Endothelial cell of umbilical vein (primary cell): ENCODE measurements around the gene SRRM2. TPM values are rescaled to one million over a fixed set of nuclear protein-coding genes. Genes with fewer than 3 reads are reported as not detected.
A peak's percentile ranks its signal among the peaks of the same experiment; 100 is the strongest.

Source experiments
- BruUV-seq: library from RNA; stranded (reverse); fragments of 400-500 nt; replicated peaks from 2 replicates; lab custom pipeline; 2021; lab: Mats Ljungman, UMichigan
- CTCF ChIA-PET: fragments of 300-600, 350-600 bp; sonication (Branson Sonifier 250); formaldehyde crosslinking; loops from one replicate; lab custom pipeline; 2021; ENCODE audit warnings: antibody characterized with exemption, inconsistent platforms; lab: Charles Lee
- POLR2A ChIA-PET: fragments of 300-600, 350-600 bp; sonication (Branson Sonifier 250); formaldehyde crosslinking; loops from one replicate; lab custom pipeline; 2021; ENCODE audit warnings: antibody characterized with exemption, inconsistent platforms; lab: Charles Lee
- DNase-seq: peaks from one replicate; pipeline ENCODE4 v3.0.0-alpha.2; 2011; ENCODE audit warnings: low read depth, low spot score
- FAIRE-seq: peaks from 2 replicates; lab custom pipeline; 2011; peaks lifted over from hg19 to GRCh38; lab: Jason Lieb, UNC
- H2AFZ ChIP-seq: 2 replicates; pipeline ENCODE4 v1.6.0; 2012; ENCODE audit warnings: low read depth, low read length, control low read depth, inconsistent platforms
- H3K27ac ChIP-seq: 2 replicates; pipeline ENCODE4 v1.5.1; 2011; ENCODE audit warnings: low read depth, mild to moderate bottlenecking, control low read depth, low read length, moderate library complexity; ENCODE audit not compliant: insufficient read depth
- H3K27me3 ChIP-seq, 2 experiments: 2 replicates each; pipeline versions ENCODE4 v1.6.0 to v1.6.1; 2011; ENCODE audit warnings: low read length in 2 of 2, mixed read lengths in 1 of 2; ENCODE audit not compliant: control insufficient read depth in 2 of 2, insufficient read depth in 2 of 2
- H3K36me3 ChIP-seq, 2 experiments: 2 replicates in 1 of 2; 3 replicates in 1 of 2; pipeline ENCODE4 v1.5.1; 2011; ENCODE audit warnings: low read length in 2 of 2, mild to moderate bottlenecking in 1 of 2, moderate library complexity in 1 of 2; ENCODE audit not compliant: control insufficient read depth in 2 of 2, insufficient read depth in 2 of 2; ENCODE audit errors: extremely low read depth in 1 of 2
- H3K4me1 ChIP-seq: 3 replicates; pipeline ENCODE4 v1.5.1; 2011; ENCODE audit warnings: mild to moderate bottlenecking, low read length; ENCODE audit not compliant: control insufficient read depth, insufficient read depth; ENCODE audit errors: extremely low read depth
- H3K4me2 ChIP-seq: 2 replicates; pipeline ENCODE4 v1.6.1; 2011; ENCODE audit warnings: low read length, control low read depth, mixed read lengths; ENCODE audit not compliant: insufficient read depth
- H3K4me3 ChIP-seq, 3 experiments: fragments of 200-600 bp in 1 of 3; sonication (generic), shearing (Covaris generic) in 1 of 3; replicated peaks in 1 of 3; 2 replicates each; pipeline ENCODE4 v1.5.1; 2011 to 2016; ENCODE audit warnings: control low read depth in 3 of 3, low read length in 3 of 3, mild to moderate bottlenecking in 2 of 3, inconsistent platforms in 1 of 3, low read depth in 1 of 3, moderate library complexity in 1 of 3; ENCODE audit not compliant: insufficient read depth in 1 of 3
- H3K79me2 ChIP-seq: 2 replicates; pipeline ENCODE4 v1.6.0; 2012; ENCODE audit warnings: low read length, inconsistent platforms; ENCODE audit not compliant: control insufficient read depth, insufficient read depth
- H3K9ac ChIP-seq: replicated peaks from 2 replicates; pipeline ENCODE3; 2011; ENCODE audit warnings: low read length, control low read depth; ENCODE audit not compliant: insufficient read depth; ENCODE audit errors: extremely low read depth
- H3K9me1 ChIP-seq: replicated peaks from 3 replicates; pipeline ENCODE4 v1.6.0; 2011; ENCODE audit warnings: mild to moderate bottlenecking, low read length; ENCODE audit not compliant: control insufficient read depth, insufficient read depth; ENCODE audit errors: extremely low read depth
- H3K9me3 ChIP-seq: replicated peaks from 2 replicates; pipeline ENCODE4 v1.5.1; 2012; ENCODE audit warnings: low read length, inconsistent platforms; ENCODE audit not compliant: control insufficient read depth, insufficient read depth
- H4K20me1 ChIP-seq: replicated peaks from 2 replicates; pipeline ENCODE3; 2011; ENCODE audit warnings: mild to moderate bottlenecking, low read length; ENCODE audit not compliant: control insufficient read depth, insufficient read depth; ENCODE audit errors: extremely low read depth
- CTCF ChIP-seq, 2 donors: IDR thresholded peaks; 1 replicate in 1 of 2; 2 replicates in 1 of 2; pipeline ENCODE4 v1.5.1; 2011; ENCODE audit warnings: low read length in 2 of 2, mild to moderate bottlenecking in 2 of 2, moderate library complexity in 2 of 2, control low read depth in 1 of 2, inconsistent platforms in 1 of 2, low read depth in 1 of 2; ENCODE audit not compliant: insufficient read depth in 1 of 2; ENCODE audit errors: extremely low read depth in 1 of 2
- EZH2 ChIP-seq: IDR thresholded peaks from 2 replicates; pipeline ENCODE4 v1.6.1; 2012; ENCODE audit warnings: borderline replicate concordance, low read depth, mild to moderate bottlenecking, moderate library complexity, low read length, inconsistent platforms; ENCODE audit not compliant: severe bottlenecking
- FOS ChIP-seq: IDR thresholded peaks from 2 replicates; pipeline ENCODE4 v1.6.1; 2011; ENCODE audit warnings: mild to moderate bottlenecking, low read length, moderate library complexity, borderline replicate concordance; ENCODE audit not compliant: insufficient read depth
- GATA2 ChIP-seq: IDR thresholded peaks from 2 replicates; pipeline ENCODE4 v1.7.0; 2011; ENCODE audit warnings: low read depth, mild to moderate bottlenecking, moderate library complexity, mixed read lengths, low read length; ENCODE audit not compliant: insufficient read length, insufficient read depth
- MAX ChIP-seq: IDR thresholded peaks from 2 replicates; pipeline ENCODE4 v1.6.1; 2011; ENCODE audit not compliant: insufficient read depth, insufficient read length
- POLR2A ChIP-seq: IDR thresholded peaks from 2 replicates; pipeline ENCODE4 v1.6.1; 2012; ENCODE audit warnings: low read depth, mild to moderate bottlenecking, control low read depth, low read length
- POLR2AphosphoS5 ChIP-seq: IDR thresholded peaks from 2 replicates; pipeline ENCODE4 v1.6.1; 2012; ENCODE audit warnings: low read depth, mild to moderate bottlenecking, control low read depth, low read length, moderate library complexity; ENCODE audit not compliant: insufficient read depth
- dilution Hi-C: fragments of 300-500 bp; cut with MboI; formaldehyde crosslinking; loops from one replicate; pipeline ENCODE4 v1.15.0; 2019; ENCODE audit warnings: low sequenced_read_pairs; ENCODE audit not compliant: extremely low pct_ligation_motif_present
- intact Hi-C: fragments of 100-400 bp; cut with micrococcal nuclease; formaldehyde crosslinking; loops from one replicate; pipeline ENCODE4 v1.10.0; 2022
- polyA plus RNA-seq, 4 experiments: library from polyadenylated mRNA; depleted of rRNA in 3 of 4; stranded (reverse) in 3 of 4; unstranded in 1 of 4; fragments of >200 nt; gene quantifications; 2 replicates each; pipeline versions ENCODE4 v1.2.1 to v1.2.3, GENCODE V29; 2011 to 2012; ENCODE audit warnings: missing spikeins in 1 of 4
- total RNA-seq: library from RNA; stranded (reverse); gene quantifications from 2 replicates; pipeline ENCODE4 v1.2.3, GENCODE V29; 2021

The SRRM2 gene
- total and polyA plus RNA-seq, 2 donors (not counting 3 experiments of a cell fraction or from before 2014, with no cell fraction given): 270 to 483 TPM

GRCh38 chr16:2784358-2785100, 32.1 kb downstream of the SRRM2 start:
- H2AFZ ChIP-seq: peak overlapping the region; percentile 53
- no peak for FAIRE-seq
- dilution Hi-C loops: no loop called here
- no peaks in the 10 kb centered on the region for H4K20me1 ChIP-seq
- no peak for TF ChIP-seq POLR2A
- TF ChIP-seq GATA2: no peak
- no peak for TF ChIP-seq POLR2AphosphoS5
- H3K27me3 ChIP-seq: peaks cover 10 to 18% of the 10 kb centered on the region in 2 experiments
- H3K4me1 ChIP-seq: no peaks in the 10 kb centered on the region
- CTCF ChIA-PET: interaction anchor here (1.0 to 1.8 kb wide), 2 partner anchors 54 to 143 kb away, joined by 4 to 5 read pairs; no protein-coding TSS in a partner anchor
- no peak overlapping the region for H3K4me3 ChIP-seq
- H3K9ac ChIP-seq: no peak overlapping the region
- no TSS peak for BruUV-seq
- no peaks in the 10 kb centered on the region for H3K36me3 ChIP-seq
- no peak overlapping the region for H3K27ac ChIP-seq
- POLR2A ChIA-PET: no interaction called here
- no peaks in the 10 kb centered on the region for H3K9me1 ChIP-seq
- intact Hi-C loops: no loop called here
- H3K79me2 ChIP-seq: no peaks in the 10 kb centered on the region
- H3K4me2 ChIP-seq: no peak overlapping the region
- H3K9me3 ChIP-seq: no peaks in the 10 kb centered on the region
- DNase-seq: no peak

GRCh38 chr16:2785101-2785991, 32.9 kb downstream of the SRRM2 start:
- no peaks in the 10 kb centered on the region for H3K4me1 ChIP-seq
- no peak overlapping the region for H3K9ac ChIP-seq
- H3K27me3 ChIP-seq: peaks cover 10 to 18% of the 10 kb centered on the region in 2 experiments
- H3K36me3 ChIP-seq: no peaks in the 10 kb centered on the region
- dilution Hi-C loops (no loop called here), intact Hi-C loops (no loop called here)
- H3K4me2 ChIP-seq: peak overlapping the region; percentile 1
- peak overlapping the region; percentile 53 for H2AFZ ChIP-seq
- no TSS peak for BruUV-seq
- ChIA-PET POLR2A (no interaction called here), CTCF (interaction anchor here (1.0 kb wide), 1 partner anchor 142 kb away, joined by 4 read pairs; no protein-coding TSS in a partner anchor)
- TF ChIP-seq FOS (no peak), CTCF (IDR thresholded peaks at IDR 0.05; ENCODE audit: extremely low read depth in 1 of 2, insufficient read depth in 1 of 2, low read depth in 1 of 2, low read length in 2 of 2) (peak in 1 of 2 donors; percentile 4), MAX (no peak), EZH2 (peak; percentile 81)
- H3K27ac ChIP-seq: no peak overlapping the region
- no peaks in the 10 kb centered on the region for H3K9me1 ChIP-seq
- H3K9me3 ChIP-seq: no peaks in the 10 kb centered on the region
- FAIRE-seq (no peak), DNase-seq (no peak)
- H3K79me2 ChIP-seq: no peaks in the 10 kb centered on the region
- H3K4me3 ChIP-seq: no peak overlapping the region
- H4K20me1 ChIP-seq: no peaks in the 10 kb centered on the region
